NCI-H1436 (cell line): ENCODE data around the gene ZBTB4.

Experiments used
- DNase-seq: peaks from one replicate; lab custom pipeline; 2025; lab: John Stamatoyannopoulos, UW

Gene ZBTB4, protein sequence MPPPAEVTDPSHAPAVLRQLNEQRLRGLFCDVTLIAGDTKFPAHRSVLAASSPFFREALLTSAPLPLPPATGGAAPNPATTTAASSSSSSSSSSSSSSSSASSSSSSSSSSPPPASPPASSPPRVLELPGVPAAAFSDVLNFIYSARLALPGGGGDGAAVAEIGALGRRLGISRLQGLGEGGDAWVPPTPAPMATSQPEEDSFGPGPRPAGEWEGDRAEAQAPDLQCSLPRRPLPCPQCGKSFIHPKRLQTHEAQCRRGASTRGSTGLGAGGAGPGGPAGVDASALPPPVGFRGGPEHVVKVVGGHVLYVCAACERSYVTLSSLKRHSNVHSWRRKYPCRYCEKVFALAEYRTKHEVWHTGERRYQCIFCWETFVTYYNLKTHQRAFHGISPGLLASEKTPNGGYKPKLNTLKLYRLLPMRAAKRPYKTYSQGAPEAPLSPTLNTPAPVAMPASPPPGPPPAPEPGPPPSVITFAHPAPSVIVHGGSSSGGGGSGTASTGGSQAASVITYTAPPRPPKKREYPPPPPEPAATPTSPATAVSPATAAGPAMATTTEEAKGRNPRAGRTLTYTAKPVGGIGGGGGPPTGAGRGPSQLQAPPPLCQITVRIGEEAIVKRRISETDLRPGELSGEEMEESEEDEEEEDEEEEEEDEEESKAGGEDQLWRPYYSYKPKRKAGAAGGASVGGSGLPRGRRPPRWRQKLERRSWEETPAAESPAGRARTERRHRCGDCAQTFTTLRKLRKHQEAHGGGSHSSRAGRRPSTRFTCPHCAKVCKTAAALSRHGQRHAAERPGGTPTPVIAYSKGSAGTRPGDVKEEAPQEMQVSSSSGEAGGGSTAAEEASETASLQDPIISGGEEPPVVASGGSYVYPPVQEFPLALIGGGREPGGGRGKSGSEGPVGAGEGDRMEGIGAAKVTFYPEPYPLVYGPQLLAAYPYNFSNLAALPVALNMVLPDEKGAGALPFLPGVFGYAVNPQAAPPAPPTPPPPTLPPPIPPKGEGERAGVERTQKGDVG

DNA sequence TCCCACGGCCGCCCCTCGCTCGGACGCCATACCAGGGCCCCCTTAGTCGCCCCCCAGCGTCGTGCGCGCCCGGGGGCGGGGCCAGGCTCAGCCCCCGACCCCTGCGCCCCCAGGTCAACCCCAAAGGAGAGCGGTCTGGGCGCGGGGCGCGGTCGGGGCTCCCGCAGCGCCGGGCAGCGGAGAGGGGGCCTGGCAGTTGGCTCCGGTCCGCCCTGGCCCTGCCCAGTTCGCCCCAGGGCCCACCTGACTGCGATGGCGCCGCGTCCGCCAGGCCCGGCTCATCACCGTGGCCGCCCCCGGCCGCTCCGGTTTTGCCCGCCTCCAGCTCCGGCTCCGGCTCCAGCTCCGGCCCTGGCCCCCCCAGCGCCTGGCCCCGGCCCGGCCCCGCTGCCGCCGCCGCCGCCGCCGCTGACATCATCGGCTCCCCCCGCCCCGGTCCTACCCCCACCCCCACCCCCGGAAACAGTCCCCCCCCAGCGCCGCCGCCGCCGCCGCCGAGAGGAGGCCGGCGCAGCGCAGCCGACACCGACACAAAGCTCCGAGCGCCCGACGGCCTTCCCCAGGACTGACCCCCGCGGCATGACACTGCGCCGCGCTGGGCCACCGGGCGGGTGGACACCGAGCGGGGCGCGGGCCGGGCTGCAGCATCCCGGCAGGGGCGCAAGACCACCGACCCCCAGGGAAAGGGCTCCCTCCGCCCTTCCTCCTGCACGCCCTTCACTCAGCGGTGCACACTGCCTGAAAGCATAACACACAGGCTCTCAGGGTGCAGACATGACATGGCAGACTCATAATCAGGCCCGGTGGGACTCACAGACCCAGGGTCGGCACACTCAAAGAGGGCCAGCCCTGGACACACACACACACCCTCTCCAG, at the start of gene ZBTB4:
ZBTB4 (minus strand) TSS at position 419 of the 876 bp plus-strand sequence. CDS start 12,830 bp downstream, outside the sequence.
- no peak for DNase-seq

DNA sequence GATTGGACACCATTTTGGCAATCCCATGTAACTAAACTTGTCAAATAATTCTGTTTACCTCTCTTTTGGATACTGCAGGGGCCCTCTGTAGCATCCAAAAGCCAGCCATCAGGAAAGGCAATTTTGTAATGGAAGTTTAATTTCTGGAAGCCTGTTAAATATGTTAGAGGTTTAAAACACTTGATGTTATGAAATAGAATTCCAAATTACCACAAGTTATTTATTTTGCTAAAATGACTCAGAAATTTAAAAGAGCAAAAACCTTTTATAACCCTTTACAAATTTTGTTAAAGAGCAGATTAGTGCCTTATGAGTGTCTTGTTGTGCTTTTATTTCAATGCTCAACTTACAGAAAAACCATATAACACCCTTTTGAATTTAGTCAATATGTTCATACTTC, 49.4 kb upstream of the ZBTB4 start:
- no peak for DNase-seq

DNA sequence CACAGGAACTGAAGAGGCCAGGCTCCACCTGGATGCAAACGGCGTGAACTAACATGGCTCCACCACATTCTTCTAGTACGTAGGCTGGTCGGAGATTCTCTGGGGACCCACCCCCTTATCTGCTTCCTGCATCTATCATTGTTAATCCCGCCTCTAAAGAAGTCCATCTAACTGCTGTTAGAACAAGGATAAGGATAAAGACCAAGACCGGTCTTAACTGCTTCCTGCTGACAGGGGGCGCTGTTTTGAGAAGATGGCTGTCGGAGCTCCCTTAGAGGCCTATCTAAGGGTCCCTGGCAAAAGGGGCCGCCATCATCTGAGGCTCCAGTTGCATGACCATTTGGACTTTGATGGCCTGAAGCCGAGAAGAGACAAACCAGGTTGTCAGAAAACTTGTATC, 43.6 kb upstream of the ZBTB4 start:
- no peak for DNase-seq

- no peak for DNase-seq
These were observed 36.6 kb upstream of the ZBTB4 start for GRCh38 chr17:7515911-7516610.

- DNase-seq: no peak
These were observed 34.5 kb upstream of the ZBTB4 start for GRCh38 chr17:7513850-7514419.

- DNase-seq: no peak
These were observed 33.6 kb upstream of the ZBTB4 start for GRCh38 chr17:7512824-7513540.

GRCh38 chr17:7512105-7512504, 32.7 kb upstream of the ZBTB4 start:
- DNase-seq: no peak

DNA sequence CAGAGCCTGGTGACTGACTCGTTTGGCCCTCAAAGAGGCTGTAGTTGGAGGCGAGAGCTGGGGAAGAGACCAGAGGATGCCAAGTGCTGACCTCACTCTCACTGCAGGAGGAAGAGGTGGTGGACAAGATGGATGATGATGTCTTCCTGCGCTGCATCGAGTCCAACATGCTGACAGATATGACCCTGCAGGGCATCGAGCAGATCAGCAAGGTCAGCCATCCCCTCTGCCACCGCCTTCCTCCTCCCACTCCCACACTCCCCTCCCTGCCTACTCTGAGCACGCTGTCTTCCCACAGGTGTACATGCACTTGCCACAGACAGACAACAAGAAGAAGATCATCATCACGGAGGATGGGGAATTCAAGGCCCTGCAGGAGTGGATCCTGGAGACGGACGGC, 31.7 kb upstream of the ZBTB4 start:
- DNase-seq: no peak

DNA sequence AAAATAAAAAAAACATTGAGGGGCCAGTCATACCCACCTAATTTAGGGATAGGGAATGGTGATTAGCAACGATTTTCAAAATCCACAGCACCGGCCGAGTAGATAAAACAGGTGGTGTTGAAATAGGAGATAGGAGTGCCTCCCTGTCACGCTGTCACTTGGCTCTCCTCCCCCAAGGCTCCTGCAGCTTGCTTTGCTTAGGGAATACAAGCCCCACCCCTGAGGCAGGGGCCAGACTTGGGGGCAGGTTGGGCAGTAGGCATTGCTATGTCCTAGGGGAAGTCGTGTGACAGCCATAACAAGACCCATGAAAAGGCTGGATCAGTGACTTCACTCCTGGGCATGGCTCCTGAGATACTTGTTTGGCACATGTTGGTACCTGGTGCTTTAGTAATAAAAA, 30.5 kb upstream of the ZBTB4 start:
- DNase-seq: no peak

DNA sequence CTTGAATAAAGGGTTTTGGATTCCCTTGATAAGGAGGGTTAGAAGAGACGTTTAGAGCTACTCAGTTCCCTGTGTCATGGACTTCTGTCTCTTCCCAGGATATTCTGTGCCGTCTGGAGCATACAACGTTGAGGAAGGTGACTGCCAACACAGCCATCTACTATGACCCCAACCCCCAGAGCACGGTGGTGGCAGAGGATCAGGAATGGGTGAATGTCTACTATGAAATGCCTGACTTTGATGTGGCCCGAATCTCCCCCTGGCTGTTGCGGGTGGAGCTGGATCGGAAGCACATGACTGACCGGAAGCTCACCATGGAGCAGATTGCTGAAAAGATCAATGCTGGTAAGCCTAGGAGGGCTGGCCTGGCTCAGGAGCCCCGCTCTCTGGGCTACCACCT, 29.4 kb upstream of the ZBTB4 start:
- DNase-seq: no peak

DNA sequence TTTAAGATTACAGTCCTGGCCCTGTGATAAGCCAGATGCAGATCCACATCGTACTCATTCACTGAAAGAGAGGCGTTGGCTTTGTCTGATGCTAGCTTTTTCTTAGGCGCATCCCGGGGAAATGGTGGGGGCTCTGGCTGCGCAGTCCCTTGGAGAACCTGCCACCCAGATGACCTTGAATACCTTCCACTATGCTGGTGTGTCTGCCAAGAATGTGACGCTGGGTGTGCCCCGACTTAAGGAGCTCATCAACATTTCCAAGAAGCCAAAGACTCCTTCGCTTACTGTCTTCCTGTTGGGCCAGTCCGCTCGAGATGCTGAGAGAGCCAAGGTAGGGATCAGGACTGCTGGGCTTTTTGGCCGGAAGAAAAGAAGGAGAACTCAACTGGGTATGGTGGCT, 28.7 kb upstream of the ZBTB4 start:
- DNase-seq: no peak

DNA sequence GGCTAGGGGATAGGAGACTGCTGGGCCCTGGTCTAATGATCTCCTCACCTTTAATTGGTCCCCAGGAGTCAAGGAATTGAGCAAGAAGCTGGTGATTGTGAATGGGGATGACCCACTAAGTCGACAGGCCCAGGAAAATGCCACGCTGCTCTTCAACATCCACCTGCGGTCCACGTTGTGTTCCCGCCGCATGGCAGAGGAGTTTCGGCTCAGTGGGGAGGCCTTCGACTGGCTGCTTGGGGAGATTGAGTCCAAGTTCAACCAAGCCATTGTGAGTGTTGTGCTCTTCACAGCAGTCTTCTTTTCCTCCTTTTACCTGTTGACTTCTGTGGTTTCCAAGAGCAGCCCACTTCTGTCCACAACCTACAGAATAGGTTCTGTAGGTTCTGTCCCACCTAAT, 24.1 kb upstream of the ZBTB4 start:
- no peak for DNase-seq

GRCh38 chr17:7502987-7503386, 23.6 kb upstream of the ZBTB4 start:
- no peak for DNase-seq

GRCh38 chr17:7502171-7502847, 22.9 kb upstream of the ZBTB4 start:
- DNase-seq: no peak

- DNase-seq: no peak
These were observed 22.3 kb upstream of the ZBTB4 start for GRCh38 chr17:7501729-7502128.

DNA sequence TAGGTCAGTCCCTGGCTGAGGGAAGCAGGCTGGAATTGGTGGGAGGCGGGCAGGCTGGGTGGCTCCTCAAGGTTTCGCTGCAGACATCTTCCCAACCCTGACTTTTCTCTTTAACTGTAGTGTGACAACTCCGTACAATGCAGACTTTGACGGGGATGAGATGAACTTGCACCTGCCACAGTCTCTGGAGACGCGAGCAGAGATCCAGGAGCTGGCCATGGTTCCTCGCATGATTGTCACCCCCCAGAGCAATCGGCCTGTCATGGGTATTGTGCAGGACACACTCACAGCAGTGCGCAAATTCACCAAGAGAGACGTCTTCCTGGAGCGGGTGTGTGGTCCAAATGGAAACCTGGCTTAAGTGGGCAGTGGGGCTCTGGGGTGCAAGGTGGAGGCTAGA, 19.7 kb upstream of the ZBTB4 start:
- DNase-seq: no peak

- DNase-seq: no peak
These were observed 18.2 kb upstream of the ZBTB4 start for GRCh38 chr17:7497636-7498035.

GRCh38 chr17:7497228-7497627, 17.8 kb upstream of the ZBTB4 start:
- DNase-seq: no peak

DNA sequence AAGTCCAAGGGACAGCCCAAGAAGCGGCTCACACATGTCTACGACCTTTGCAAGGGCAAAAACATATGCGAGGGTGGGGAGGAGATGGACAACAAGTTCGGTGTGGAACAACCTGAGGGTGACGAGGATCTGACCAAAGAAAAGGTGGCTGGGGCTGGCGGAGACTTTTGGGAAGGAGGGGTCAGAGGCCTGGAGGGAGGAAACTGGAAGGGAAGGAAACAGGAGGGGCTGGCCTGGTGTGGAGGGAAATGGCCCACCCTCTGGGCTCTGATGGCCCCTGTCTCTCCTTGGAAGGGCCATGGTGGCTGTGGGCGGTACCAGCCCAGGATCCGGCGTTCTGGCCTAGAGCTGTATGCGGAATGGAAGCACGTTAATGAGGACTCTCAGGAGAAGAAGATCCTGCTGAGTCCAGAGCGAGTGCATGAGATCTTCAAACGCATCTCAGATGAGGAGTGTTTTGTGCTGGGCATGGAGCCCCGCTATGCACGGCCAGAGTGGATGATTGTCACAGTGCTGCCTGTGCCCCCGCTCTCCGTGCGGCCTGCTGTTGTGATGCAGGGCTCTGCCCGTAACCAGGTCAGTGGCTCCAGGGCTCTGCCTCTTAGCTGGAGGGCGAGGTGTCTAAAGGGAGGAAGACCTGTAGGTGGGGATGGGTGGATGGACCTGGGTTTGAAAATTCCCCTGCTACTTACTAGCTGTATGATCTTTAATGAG, 17.2 kb upstream of the ZBTB4 start:
- no peak for DNase-seq
